ENCODE results near the gene TRMT112. TPM values are rescaled to one million over a fixed set of nuclear protein-coding genes. Genes with fewer than 3 reads are reported as not detected.

Gene TRMT112
- total RNA-seq, 1 donor from 2014 or later, result 126 TPM

GRCh38 chr11:64342869-64343745 lies 25.7 kb upstream of the TRMT112 start:
- no peaks in the 10 kb centered on the region for H3K27me3 Mint-ChIP-seq (ENCODE audit: low read depth)
- H3K4me1 Mint-ChIP-seq (ENCODE audit: low read depth), result no peaks in the 10 kb centered on the region
- H3K9me3 Mint-ChIP-seq (ENCODE audit: low read depth), result no peaks in the 10 kb centered on the region
- H3K4me3 Mint-ChIP-seq (ENCODE audit: unreplicated experiment), result no peak overlapping the region
- DNase-seq (ENCODE audit: low spot score), result no peak
- no peak overlapping the region for H3K27ac Mint-ChIP-seq (ENCODE audit: unreplicated experiment)
- TF ChIP-seq CTCF (IDR thresholded peaks at IDR 0.05), result no peak
- no peaks in the 10 kb centered on the region for H3K36me3 Mint-ChIP-seq (ENCODE audit: low read depth)

- Mint-ChIP-seq H3K4me1 (ENCODE audit: low read depth) (no peaks in the 10 kb centered on the region), H3K27ac (ENCODE audit: unreplicated experiment) (no peak overlapping the region), H3K27me3 (ENCODE audit: low read depth) (no peaks in the 10 kb centered on the region), H3K9me3 (ENCODE audit: low read depth) (no peaks in the 10 kb centered on the region), H3K36me3 (ENCODE audit: low read depth) (no peaks in the 10 kb centered on the region), H3K4me3 (ENCODE audit: unreplicated experiment) (no peak overlapping the region)
- peak; percentile 71 for TF ChIP-seq CTCF (IDR thresholded peaks at IDR 0.05)
- peak; percentile 91 for DNase-seq (ENCODE audit: low spot score)
Observed at GRCh38 chr11:64341851-64342791, 24.8 kb upstream of the TRMT112 start.

- Mint-ChIP-seq H3K9me3 (ENCODE audit: low read depth) (no peaks in the 10 kb centered on the region), H3K4me3 (ENCODE audit: unreplicated experiment) (no peak overlapping the region), H3K27me3 (ENCODE audit: low read depth) (no peaks in the 10 kb centered on the region), H3K4me1 (ENCODE audit: low read depth) (no peaks in the 10 kb centered on the region), H3K36me3 (ENCODE audit: low read depth) (no peaks in the 10 kb centered on the region), H3K27ac (ENCODE audit: unreplicated experiment) (no peak overlapping the region)
- no peak for DNase-seq (ENCODE audit: low spot score)
- TF ChIP-seq CTCF (IDR thresholded peaks at IDR 0.05), result no peak
Observed at GRCh38 chr11:64341429-64341828, 24.1 kb upstream of the TRMT112 start.

- Mint-ChIP-seq H3K4me3 (ENCODE audit: unreplicated experiment) (no peak overlapping the region), H3K27ac (ENCODE audit: unreplicated experiment) (no peak overlapping the region), H3K36me3 (ENCODE audit: low read depth) (no peaks in the 10 kb centered on the region), H3K9me3 (ENCODE audit: low read depth) (no peaks in the 10 kb centered on the region), H3K4me1 (ENCODE audit: low read depth) (no peaks in the 10 kb centered on the region), H3K27me3 (ENCODE audit: low read depth) (no peaks in the 10 kb centered on the region)
- DNase-seq (ENCODE audit: low spot score), result no peak
- peak; percentile 27 for TF ChIP-seq CTCF (IDR thresholded peaks at IDR 0.05)
Observed at GRCh38 chr11:64340671-64341335, 23.4 kb upstream of the TRMT112 start.

All from chondrocyte (in vitro differentiated cells).